GM12865 (cell line): Measurements from ENCODE around the gene CEP72.
"Not testable (repeated sequence)": the region's sequence is repeated elsewhere in the genome, so short reads cannot be mapped to it uniquely, and the experiment has no call there.

Experiments used
- DNase-seq: peaks from one replicate; pipeline ENCODE4 v3.0.0; 2010; ENCODE audit warnings: low read depth
- H3K4me3 ChIP-seq: 2 replicates; pipeline ENCODE4 v1.5.1; 2011; ENCODE audit warnings: mild to moderate bottlenecking, low read depth, low read length, control low read depth
- TF ChIP-seq, protein P1 (sequence below): IDR thresholded peaks from 2 replicates; pipeline ENCODE4 v1.5.1; 2011; ENCODE audit warnings: low read length, control low read depth, low read depth, inconsistent platforms; ENCODE audit not compliant: insufficient read depth; ENCODE audit errors: missing control alignments

Gene CEP72

DNA sequence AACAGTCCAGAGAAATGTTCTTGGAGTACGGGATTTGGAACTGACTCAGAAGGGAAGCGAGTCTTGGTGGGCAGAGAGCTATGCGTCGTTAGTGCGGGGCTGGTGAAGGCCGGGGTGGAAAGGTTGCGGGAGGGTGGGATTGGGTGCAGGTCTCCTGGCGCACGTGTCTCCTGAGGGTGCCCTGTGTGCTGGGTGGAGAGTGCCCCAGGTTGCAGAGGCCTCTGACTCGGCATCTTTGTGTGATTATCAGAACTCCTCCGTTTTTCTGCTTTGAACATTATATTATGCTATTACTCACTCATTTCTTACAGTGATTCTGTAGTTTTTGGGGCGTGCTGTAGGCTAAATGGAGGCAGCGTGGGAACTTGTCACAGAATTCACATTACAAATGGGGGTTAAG lies 11.4 kb downstream of the CEP72 start:
- no peak for DNase-seq
- no peak overlapping the region for H3K4me3 ChIP-seq

DNA sequence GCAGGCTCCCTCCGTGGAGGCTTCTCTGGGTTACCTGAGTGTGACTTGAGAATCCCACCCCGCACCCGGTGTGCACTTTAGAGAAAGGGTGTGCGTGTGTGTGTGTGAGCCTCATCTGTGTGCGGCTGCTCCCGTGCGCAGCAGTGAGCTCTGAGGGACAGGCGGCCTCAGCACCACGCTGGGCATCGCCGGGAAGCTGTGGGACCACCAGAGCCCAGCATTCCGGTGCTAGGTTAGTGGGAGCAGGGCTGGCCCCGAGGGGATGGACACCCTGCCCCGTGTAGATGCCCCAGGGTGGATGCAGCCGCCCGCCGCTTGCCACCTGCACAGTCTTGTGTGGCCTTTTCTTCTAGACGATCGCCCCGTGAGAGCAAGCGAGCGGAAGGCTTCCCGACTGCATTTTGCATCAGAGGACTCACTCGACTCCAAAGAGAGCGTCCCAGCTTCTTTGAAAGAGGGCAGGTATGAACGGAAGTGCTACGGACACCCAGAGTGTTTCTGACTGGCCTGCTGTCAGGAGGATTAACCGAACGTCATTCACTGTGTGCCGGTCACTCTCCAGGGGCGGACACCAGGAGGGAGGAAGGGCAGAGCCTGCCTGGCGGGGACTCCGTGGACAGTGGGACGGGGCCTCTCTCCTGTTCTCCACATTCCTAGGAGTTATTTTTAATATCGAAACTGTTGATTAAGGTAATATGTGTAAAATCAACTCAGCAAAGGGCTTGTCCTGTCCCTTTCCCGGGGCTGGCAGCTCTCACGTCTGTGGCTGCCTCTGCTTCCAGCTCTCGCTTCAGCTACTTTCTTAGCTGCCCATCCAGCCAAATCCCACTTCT lies 12.2 kb downstream of the CEP72 start:
- H3K4me3 ChIP-seq, result no peak overlapping the region
- no peak for DNase-seq
- TF ChIP-seq, protein P1, sequence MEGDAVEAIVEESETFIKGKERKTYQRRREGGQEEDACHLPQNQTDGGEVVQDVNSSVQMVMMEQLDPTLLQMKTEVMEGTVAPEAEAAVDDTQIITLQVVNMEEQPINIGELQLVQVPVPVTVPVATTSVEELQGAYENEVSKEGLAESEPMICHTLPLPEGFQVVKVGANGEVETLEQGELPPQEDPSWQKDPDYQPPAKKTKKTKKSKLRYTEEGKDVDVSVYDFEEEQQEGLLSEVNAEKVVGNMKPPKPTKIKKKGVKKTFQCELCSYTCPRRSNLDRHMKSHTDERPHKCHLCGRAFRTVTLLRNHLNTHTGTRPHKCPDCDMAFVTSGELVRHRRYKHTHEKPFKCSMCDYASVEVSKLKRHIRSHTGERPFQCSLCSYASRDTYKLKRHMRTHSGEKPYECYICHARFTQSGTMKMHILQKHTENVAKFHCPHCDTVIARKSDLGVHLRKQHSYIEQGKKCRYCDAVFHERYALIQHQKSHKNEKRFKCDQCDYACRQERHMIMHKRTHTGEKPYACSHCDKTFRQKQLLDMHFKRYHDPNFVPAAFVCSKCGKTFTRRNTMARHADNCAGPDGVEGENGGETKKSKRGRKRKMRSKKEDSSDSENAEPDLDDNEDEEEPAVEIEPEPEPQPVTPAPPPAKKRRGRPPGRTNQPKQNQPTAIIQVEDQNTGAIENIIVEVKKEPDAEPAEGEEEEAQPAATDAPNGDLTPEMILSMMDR, result no peak

More for the DNA sequence above, 11.4 kb downstream of the CEP72 start:
- TF ChIP-seq, protein P1, result no peak

DNA sequence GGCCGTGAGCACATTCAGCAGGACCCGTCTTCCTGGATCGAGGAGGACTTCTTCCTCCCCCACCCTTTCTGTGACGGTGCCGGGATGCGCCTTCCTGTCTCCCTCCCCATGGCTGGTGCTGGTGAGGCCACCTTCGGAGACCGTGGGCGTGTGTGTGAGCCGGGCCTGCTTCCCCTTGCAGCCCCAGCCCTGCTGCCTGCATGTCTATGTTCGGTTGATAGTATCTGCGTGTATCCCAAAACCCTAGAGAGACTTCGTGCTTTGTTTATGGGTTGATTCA lies 12.8 kb downstream of the CEP72 start:
- TF ChIP-seq, protein P1, result no peak
- no peak overlapping the region for H3K4me3 ChIP-seq
- no peak for DNase-seq

DNA sequence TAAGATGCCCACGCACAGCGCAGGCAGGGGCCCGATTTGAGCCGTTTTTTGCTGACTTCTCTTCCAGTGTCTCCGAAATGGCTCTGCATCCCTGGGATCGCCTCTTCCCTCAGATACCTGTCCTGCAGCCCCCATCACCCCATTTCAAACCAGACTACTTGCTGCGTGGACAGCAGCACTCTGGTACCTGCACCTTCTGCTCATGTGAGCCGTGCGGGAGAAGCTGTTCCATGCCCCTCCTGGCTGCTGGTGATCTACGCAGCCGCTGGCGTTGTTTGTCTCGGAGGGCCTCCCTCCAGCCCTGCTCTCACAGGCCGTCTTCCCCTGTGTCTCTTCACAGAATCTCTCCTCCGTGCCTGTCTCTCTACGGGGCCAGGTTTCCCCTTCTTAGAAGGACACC lies 13.4 kb downstream of the CEP72 start:
- DNase-seq, result no peak
- H3K4me3 ChIP-seq, result no peak overlapping the region
- TF ChIP-seq, protein P1, result no peak

DNA sequence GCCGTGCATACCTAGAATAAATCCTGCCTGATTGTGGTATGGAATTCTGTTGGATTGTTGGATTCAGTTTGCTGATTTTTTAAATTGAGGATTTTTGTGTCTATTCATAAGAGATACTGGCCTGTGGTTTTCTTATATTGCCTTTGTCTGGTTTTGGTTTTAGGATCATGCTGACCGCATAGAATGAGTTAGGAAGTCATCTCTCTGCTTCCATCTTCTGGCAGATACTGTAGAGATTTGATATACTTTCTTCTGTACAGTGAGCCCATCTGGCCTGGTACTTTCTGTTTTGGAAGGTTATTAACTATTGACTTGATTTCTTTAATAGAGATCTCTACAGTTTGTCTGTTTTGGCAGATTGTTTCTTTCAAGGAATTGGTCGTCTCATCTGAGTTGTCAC lies 14.7 kb downstream of the CEP72 start:
- no peak overlapping the region for H3K4me3 ChIP-seq
- DNase-seq, result no peak
- TF ChIP-seq, protein P1, result no peak

DNA sequence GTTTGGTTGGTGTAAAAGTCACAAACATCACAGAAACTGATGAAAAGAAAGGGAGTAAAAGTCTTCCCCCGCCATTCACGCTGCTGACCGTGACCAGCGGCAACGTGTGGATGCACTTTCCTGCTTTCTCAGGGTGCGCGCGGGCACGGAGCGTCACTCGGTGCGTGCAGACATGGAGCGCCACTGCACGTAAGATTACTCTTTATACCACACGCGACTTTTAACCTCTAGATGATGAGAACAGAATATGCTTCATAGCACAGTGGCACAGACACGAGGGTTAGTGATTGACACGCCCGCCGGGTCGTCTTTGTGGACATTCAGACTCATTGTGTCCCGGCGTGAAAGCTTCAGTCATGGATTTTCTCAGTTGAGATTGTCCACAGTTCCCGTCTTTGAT lies 15.7 kb downstream of the CEP72 start:
- no peak overlapping the region for H3K4me3 ChIP-seq
- no peak for DNase-seq
- TF ChIP-seq, protein P1, result no peak

DNA sequence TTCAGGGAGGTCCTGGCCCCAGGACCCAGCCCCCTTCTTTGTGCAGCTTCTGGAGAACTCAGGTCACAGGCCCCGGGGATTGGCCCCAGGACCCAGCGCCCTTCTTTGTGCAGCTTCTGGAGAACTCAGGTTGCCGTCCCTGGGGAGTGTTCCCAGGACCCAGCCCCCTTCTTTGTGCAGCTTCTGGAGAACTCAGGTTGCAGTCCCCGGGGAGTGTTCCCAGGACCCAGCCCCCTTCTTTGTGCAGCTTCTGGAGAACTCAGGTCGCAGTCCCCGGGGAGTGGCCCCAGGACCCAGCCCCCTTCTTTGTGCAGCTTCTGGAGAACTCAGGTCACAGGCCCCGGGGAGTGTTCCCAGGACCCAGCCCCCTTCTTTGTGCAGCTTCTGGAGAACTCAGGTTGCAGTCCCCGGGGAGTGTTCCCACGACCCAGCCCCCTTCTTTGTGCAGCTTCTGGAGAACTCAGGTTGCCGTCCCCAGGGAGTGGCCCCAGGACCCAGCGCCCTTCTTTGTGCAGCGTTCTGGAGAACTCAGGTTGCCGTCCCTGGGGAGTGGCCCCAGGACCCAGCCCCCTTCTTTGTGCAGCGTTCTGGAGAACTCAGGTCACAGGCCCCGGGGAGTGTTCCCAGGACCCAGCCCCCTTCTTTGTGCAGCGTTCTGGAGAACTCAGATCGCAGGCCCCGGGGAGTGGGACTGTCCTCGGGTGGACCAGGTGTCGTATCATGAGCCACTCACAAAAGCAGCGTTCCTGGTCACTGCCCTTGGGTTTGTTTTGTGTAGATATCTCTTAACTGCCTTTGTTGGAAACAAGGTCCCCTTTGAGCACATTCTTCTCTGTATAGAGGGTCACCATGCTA lies 16.4 kb downstream of the CEP72 start:
- H3K4me3 ChIP-seq, DNase-seq: not testable (repeated sequence)
